ENCODE results near the gene DIRAS1. TPM values are rescaled to one million over a fixed set of nuclear protein-coding genes. Genes with fewer than 3 reads are reported as not detected.

DIRAS1 gene
- total and polyA plus RNA-seq, 4 donors: 0.01 to 0.09 (median 0.08) TPM; not detected in 1

DNA sequence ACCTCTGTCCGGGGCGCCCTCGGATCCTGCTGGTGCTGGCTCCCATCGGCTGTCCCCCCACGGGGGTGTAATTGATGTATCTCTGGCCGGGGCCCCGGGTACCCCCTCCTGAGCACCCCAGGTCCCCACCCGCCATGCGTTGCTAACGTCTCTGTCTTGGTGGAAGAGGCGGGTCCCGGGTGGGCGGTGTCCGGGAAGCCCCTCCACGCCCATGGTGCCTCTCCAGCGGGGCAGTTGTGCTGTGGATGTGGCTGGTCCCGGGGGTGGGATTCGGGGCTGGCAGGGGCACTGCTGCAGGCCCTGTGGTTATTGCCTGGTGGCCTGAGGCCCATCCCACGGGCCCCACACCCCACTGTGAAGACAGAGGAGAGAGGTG, 4.9 kb downstream of the DIRAS1 start:
- WGBS: 91% methylated on average over 19 of the region's 19 CpGs
- H3K27me3 ChIP-seq (ENCODE audit: control insufficient read depth in 4 of 4, insufficient read depth in 4 of 4, low read length in 3 of 4): peaks cover 0 to 3% (median 1%) of the 10 kb centered on the region in 4 donors

More for the DNA sequence above, 4.9 kb downstream of the DIRAS1 start:
- H3K9me3 ChIP-seq (ENCODE audit: control insufficient read depth in 4 of 4, low read length in 3 of 4): peaks cover 3 to 14% (median 6%) of the 10 kb centered on the region in 4 donors
- H3K9ac ChIP-seq (ENCODE audit: low read depth in 1 of 2, low read length in 2 of 2): no peak overlapping the region
- H3K4me1 ChIP-seq (ENCODE audit: control insufficient read depth in 4 of 4, insufficient read depth in 4 of 4, low read length in 3 of 4): peaks cover 0 to 6% (median 3%) of the 10 kb centered on the region in 4 donors
- no peak for DNase-seq (ENCODE audit: low spot score)
- no peak overlapping the region for H3K27ac ChIP-seq (ENCODE audit: low read depth in 1 of 2, low read length in 2 of 2)
- no peaks in the 10 kb centered on the region for H3K36me3 ChIP-seq (ENCODE audit: control insufficient read depth in 4 of 4, insufficient read depth in 3 of 4, low read depth in 1 of 4, low read length in 3 of 4)
- H3K4me3 ChIP-seq (ENCODE audit: low read depth in 1 of 3, low read length in 3 of 3): no peak overlapping the region
- TF ChIP-seq TAF1 (conservative IDR thresholded peaks at IDR 0.05) (no peak), HNF4A (conservative IDR thresholded peaks at IDR 0.05) (no peak), NR2F2 (IDR thresholded peaks at IDR 0.05) (no peak), YY1 (IDR thresholded peaks at IDR 0.05) (no peak), FOXA1 (IDR thresholded peaks at IDR 0.05) (no peak), HNF4G (IDR thresholded peaks at IDR 0.05) (no peak), RAD21 (IDR thresholded peaks at IDR 0.05) (no peak), SP1 (IDR thresholded peaks at IDR 0.05) (no peak), RXRA (IDR thresholded peaks at IDR 0.05) (no peak), JUND (IDR thresholded peaks at IDR 0.05) (no peak), GABPA (IDR thresholded peaks at IDR 0.05 in 1 of 2, conservative IDR thresholded peaks at IDR 0.05 in 1 of 2) (no peak), EGR1 (IDR thresholded peaks at IDR 0.05; ENCODE audit: low read depth in 2 of 2) (no peak), FOXA2 (IDR thresholded peaks at IDR 0.05) (no peak)
- TF ChIP-seq, protein P1, sequence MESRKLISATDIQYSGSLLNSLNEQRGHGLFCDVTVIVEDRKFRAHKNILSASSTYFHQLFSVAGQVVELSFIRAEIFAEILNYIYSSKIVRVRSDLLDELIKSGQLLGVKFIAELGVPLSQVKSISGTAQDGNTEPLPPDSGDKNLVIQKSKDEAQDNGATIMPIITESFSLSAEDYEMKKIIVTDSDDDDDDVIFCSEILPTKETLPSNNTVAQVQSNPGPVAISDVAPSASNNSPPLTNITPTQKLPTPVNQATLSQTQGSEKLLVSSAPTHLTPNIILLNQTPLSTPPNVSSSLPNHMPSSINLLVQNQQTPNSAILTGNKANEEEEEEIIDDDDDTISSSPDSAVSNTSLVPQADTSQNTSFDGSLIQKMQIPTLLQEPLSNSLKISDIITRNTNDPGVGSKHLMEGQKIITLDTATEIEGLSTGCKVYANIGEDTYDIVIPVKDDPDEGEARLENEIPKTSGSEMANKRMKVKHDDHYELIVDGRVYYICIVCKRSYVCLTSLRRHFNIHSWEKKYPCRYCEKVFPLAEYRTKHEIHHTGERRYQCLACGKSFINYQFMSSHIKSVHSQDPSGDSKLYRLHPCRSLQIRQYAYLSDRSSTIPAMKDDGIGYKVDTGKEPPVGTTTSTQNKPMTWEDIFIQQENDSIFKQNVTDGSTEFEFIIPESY (IDR thresholded peaks at IDR 0.05): no peak
- TF ChIP-seq, protein P2, sequence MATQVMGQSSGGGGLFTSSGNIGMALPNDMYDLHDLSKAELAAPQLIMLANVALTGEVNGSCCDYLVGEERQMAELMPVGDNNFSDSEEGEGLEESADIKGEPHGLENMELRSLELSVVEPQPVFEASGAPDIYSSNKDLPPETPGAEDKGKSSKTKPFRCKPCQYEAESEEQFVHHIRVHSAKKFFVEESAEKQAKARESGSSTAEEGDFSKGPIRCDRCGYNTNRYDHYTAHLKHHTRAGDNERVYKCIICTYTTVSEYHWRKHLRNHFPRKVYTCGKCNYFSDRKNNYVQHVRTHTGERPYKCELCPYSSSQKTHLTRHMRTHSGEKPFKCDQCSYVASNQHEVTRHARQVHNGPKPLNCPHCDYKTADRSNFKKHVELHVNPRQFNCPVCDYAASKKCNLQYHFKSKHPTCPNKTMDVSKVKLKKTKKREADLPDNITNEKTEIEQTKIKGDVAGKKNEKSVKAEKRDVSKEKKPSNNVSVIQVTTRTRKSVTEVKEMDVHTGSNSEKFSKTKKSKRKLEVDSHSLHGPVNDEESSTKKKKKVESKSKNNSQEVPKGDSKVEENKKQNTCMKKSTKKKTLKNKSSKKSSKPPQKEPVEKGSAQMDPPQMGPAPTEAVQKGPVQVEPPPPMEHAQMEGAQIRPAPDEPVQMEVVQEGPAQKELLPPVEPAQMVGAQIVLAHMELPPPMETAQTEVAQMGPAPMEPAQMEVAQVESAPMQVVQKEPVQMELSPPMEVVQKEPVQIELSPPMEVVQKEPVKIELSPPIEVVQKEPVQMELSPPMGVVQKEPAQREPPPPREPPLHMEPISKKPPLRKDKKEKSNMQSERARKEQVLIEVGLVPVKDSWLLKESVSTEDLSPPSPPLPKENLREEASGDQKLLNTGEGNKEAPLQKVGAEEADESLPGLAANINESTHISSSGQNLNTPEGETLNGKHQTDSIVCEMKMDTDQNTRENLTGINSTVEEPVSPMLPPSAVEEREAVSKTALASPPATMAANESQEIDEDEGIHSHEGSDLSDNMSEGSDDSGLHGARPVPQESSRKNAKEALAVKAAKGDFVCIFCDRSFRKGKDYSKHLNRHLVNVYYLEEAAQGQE (IDR thresholded peaks at IDR 0.05): no peak
- TF ChIP-seq, protein P3, sequence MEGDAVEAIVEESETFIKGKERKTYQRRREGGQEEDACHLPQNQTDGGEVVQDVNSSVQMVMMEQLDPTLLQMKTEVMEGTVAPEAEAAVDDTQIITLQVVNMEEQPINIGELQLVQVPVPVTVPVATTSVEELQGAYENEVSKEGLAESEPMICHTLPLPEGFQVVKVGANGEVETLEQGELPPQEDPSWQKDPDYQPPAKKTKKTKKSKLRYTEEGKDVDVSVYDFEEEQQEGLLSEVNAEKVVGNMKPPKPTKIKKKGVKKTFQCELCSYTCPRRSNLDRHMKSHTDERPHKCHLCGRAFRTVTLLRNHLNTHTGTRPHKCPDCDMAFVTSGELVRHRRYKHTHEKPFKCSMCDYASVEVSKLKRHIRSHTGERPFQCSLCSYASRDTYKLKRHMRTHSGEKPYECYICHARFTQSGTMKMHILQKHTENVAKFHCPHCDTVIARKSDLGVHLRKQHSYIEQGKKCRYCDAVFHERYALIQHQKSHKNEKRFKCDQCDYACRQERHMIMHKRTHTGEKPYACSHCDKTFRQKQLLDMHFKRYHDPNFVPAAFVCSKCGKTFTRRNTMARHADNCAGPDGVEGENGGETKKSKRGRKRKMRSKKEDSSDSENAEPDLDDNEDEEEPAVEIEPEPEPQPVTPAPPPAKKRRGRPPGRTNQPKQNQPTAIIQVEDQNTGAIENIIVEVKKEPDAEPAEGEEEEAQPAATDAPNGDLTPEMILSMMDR (IDR thresholded peaks at IDR 0.05; ENCODE audit: low read depth, low read length, missing input control): no peak
- TF ChIP-seq, protein P4, sequence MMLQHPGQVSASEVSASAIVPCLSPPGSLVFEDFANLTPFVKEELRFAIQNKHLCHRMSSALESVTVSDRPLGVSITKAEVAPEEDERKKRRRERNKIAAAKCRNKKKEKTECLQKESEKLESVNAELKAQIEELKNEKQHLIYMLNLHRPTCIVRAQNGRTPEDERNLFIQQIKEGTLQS (IDR thresholded peaks at IDR 0.05): no peak
- TF ChIP-seq, protein P5, sequence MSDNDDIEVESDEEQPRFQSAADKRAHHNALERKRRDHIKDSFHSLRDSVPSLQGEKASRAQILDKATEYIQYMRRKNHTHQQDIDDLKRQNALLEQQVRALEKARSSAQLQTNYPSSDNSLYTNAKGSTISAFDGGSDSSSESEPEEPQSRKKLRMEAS (IDR thresholded peaks at IDR 0.05): no peak

Data from liver (tissue), 9 donors.